Mesendoderm (in vitro differentiated cells): ENCODE results near the gene PRR23B. TPM values are rescaled to one million over a fixed set of nuclear protein-coding genes. Genes with fewer than 3 reads are reported as not detected.

Source experiments
- DNase-seq: peaks from one replicate; pipeline ENCODE4 v3.0.0; 2013
- H2AK5ac ChIP-seq: 2 replicates; pipeline ENCODE4 v1.6.1; 2013; ENCODE audit warnings: low read length, inconsistent platforms
- H2BK120ac ChIP-seq: 2 replicates; pipeline ENCODE4 v1.6.1; 2013; ENCODE audit warnings: low read depth, mild to moderate bottlenecking, low read length, moderate library complexity, mixed read lengths
- H2BK15ac ChIP-seq: replicated peaks from 2 replicates; pipeline ENCODE4 v1.6.1; 2013; ENCODE audit warnings: low read depth, mild to moderate bottlenecking, moderate library complexity
- H2BK5ac ChIP-seq: 2 replicates; pipeline ENCODE4 v1.6.1; 2013; ENCODE audit warnings: low read length, inconsistent platforms
- H3K18ac ChIP-seq: 2 replicates; pipeline ENCODE4 v1.6.1; 2013; ENCODE audit warnings: mild to moderate bottlenecking, low read length, mixed read lengths
- H3K23ac ChIP-seq: one replicate; pipeline ENCODE4 v1.6.1; 2013; ENCODE audit warnings: low read length
- H3K27ac ChIP-seq: 2 replicates; pipeline ENCODE4 v1.5.1; 2013; ENCODE audit warnings: low read depth, mild to moderate bottlenecking, inconsistent platforms, low read length, moderate library complexity
- H3K27me3 ChIP-seq: 2 replicates; pipeline ENCODE4 v1.6.1; 2013; ENCODE audit warnings: low read length, control low read depth, mild to moderate bottlenecking, inconsistent platforms; ENCODE audit not compliant: insufficient read depth, poor library complexity
- H3K36me3 ChIP-seq: 2 replicates; pipeline ENCODE4 v1.6.1; 2013; ENCODE audit warnings: low read length, inconsistent platforms; ENCODE audit not compliant: control insufficient read depth, insufficient read depth
- H3K4ac ChIP-seq: one replicate; pipeline ENCODE4 v1.6.1; 2013; ENCODE audit warnings: low read depth, mild to moderate bottlenecking, low read length, moderate library complexity
- H3K4me1 ChIP-seq: 2 replicates; pipeline ENCODE4 v1.6.1; 2013; ENCODE audit warnings: low read depth, low read length, inconsistent platforms; ENCODE audit not compliant: control insufficient read depth
- H3K4me2 ChIP-seq: 2 replicates; pipeline ENCODE4 v1.6.1; 2013; ENCODE audit warnings: low read length
- H3K4me3 ChIP-seq: 2 replicates; pipeline ENCODE4 v1.5.1; 2013; ENCODE audit warnings: mild to moderate bottlenecking, low read length
- H3K56ac ChIP-seq: one replicate; pipeline ENCODE4 v1.6.1; 2013; ENCODE audit warnings: low read length
- H3K79me1 ChIP-seq: 2 replicates; pipeline ENCODE4 v1.6.1; 2013; ENCODE audit warnings: low read length, inconsistent platforms
- H3K79me2 ChIP-seq: 2 replicates; pipeline ENCODE4 v1.6.1; 2013; ENCODE audit warnings: mild to moderate bottlenecking, low read length; ENCODE audit not compliant: control insufficient read depth, insufficient read depth
- H3K9ac ChIP-seq: 2 replicates; pipeline ENCODE4 v1.6.1; 2013; ENCODE audit warnings: low read length, inconsistent platforms
- H4K5ac ChIP-seq: one replicate; pipeline ENCODE4 v1.6.1; 2013; ENCODE audit warnings: low read length
- H4K8ac ChIP-seq: one replicate; pipeline ENCODE4 v1.6.1; 2013; ENCODE audit warnings: low read depth, mild to moderate bottlenecking, control low read depth, low read length, moderate library complexity
- WGBS: extraction: QIAGEN DNeasy Blood & Tissue Kit; methylation state at CpG from one replicate; pipeline ENCODE4 v1.1.7; 2013; ENCODE audit warnings: low lambda C conversion rate, missing lambda C conversion rate; ENCODE audit not compliant: insufficient coverage; ENCODE audit errors: extremely low coverage; 5-methylcytosine and 5-hydroxymethylcytosine counted together
- polyA plus RNA-seq, 2 experiments: library from polyadenylated mRNA; stranded (reverse); fragments of 200-250 nt; gene quantifications; one replicate each; pipeline ENCODE4 v1.2.3, GENCODE V29; 2013

The PRR23B gene
- not detected for polyA plus RNA-seq (2013, experiment 1 of 2)
- not detected for polyA plus RNA-seq (2013, experiment 2 of 2)

DNA sequence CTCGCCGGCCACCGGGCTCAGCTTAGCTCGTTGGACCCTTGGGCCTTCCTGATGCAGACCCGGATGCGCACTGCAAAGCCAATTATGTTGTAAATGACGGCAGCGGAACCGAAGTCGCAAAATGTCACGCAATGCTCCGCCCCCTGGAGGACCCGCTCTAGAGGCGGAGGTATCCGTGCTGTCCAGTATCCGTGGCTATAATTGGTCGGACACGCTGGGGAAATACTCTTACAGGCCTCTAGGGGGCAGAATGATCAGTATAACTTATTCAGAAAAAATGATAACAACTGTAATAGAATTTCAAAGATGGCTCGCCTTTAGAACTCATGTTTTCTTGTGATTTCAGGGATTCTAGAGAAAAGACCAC lies at the start of gene PRR23B:
Gene PRR23B, minus strand, starts transcription at position 59 of the 367 bp plus-strand sequence. CDS start 265 bp downstream, outside the sequence.
- H3K4me3 ChIP-seq, result no peak within 1 kb of the TSS
- H3K4ac ChIP-seq, result no peak within 1 kb of the TSS
- H2BK120ac ChIP-seq, result no peak within 1 kb of the TSS
- no peak within 1 kb of the TSS for H3K18ac ChIP-seq
- WGBS, result no CpG with 5 or more reads among the region's 19 CpGs
- no peak within 1 kb of the TSS for H3K56ac ChIP-seq
- no peak within 1 kb of the TSS for H2BK15ac ChIP-seq
- no peak within 1 kb of the TSS for H3K4me2 ChIP-seq
- peak; percentile 3 for DNase-seq
- no peak within 1 kb of the TSS for H2AK5ac ChIP-seq
- no peak within 1 kb of the TSS for H4K8ac ChIP-seq
- no peak within 1 kb of the TSS for H3K23ac ChIP-seq
- no peak within 1 kb of the TSS for H2BK5ac ChIP-seq
- H3K36me3 ChIP-seq, result no peaks in the 10 kb centered on the region
- no peak within 1 kb of the TSS for H3K9ac ChIP-seq
- no peaks in the 10 kb centered on the region for H3K4me1 ChIP-seq
- H4K5ac ChIP-seq, result no peak within 1 kb of the TSS
- no peak within 1 kb of the TSS for H3K27ac ChIP-seq
- no peaks in the 10 kb centered on the region for H3K27me3 ChIP-seq
- no peaks in the 10 kb centered on the region for H3K79me2 ChIP-seq
- no peaks in the 10 kb centered on the region for H3K79me1 ChIP-seq

DNA sequence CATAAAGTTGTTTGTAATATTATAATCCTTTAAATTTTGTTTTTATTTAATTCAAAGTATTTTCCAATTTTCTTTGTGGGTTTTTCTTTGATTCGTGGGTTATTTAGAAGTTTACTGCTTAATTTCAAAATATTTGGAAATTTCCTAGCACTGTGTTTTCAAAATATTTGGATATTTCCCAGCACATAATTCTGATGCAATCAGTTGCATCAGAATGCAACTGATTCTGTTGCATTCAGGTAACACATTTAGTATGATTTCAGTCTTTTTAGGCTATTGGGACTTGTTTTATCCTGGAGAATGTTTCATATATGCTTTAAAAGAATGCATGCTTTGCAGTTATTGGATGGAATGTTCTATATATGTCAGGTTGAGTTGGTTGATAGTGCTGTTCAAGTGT lies 42.2 kb upstream of the PRR23B start:
- H4K8ac ChIP-seq, result no peak overlapping the region
- H3K9ac ChIP-seq, result no peak overlapping the region
- H3K4me2 ChIP-seq, result no peak overlapping the region
- H3K4me3 ChIP-seq, result no peak overlapping the region
- H3K56ac ChIP-seq, result no peak overlapping the region
- H2AK5ac ChIP-seq, result no peak overlapping the region
- no peak overlapping the region for H3K27ac ChIP-seq
- H2BK5ac ChIP-seq, result no peak overlapping the region
- H3K4ac ChIP-seq, result no peak overlapping the region
- no peaks in the 10 kb centered on the region for H3K79me1 ChIP-seq
- no peak overlapping the region for H3K23ac ChIP-seq
- no peaks in the 10 kb centered on the region for H3K36me3 ChIP-seq
- DNase-seq, result no peak
- no peak overlapping the region for H2BK120ac ChIP-seq
- H3K4me1 ChIP-seq, result no peaks in the 10 kb centered on the region
- no peak overlapping the region for H2BK15ac ChIP-seq
- H4K5ac ChIP-seq, result no peak overlapping the region
- H3K18ac ChIP-seq, result no peak overlapping the region
- H3K79me2 ChIP-seq, result no peaks in the 10 kb centered on the region
- WGBS, result no CpG with 5 or more reads among the region's 1 CpG
- H3K27me3 ChIP-seq, result no peaks in the 10 kb centered on the region

DNA sequence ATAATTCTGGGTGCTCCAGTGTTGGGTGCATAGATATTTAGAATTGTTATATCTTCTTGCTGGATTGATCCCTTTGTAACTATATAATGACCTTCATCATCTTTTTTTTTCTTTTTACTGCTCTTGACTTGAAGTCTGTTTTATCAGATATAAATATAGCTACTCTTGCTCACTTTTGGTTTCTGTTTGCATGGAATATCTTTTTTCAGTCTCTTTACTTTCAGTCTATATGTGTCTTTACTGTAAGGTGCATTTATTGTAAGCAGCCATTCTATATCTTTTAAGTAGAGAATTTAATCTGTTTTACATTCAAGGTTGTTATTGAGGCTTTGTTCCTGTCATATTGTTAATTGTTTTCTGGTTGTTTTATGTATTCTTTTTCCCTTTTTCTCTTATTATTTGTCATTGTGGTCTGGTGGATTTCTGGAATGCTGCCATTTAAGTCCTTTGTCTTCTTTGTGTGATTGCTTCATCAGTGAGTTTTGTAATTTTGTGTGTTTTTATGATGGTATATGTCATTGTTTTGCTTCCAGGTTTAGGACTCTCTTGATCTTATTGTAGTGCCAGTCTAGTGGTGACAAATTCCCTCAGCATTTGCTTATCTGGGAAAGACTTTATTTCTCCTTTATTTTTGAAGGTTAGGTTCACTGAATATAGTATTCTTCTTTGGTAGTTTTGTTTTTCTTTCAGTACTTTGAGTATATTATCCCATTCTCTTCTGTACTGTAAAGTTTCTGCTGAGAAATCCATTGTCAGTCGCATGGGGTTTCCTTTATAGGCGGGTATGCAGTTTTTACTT lies 32.3 kb upstream of the PRR23B start:
- Histone ChIP-seq H3K18ac (no peak overlapping the region), H2BK15ac (no peak overlapping the region), H3K4me2 (no peak overlapping the region), H3K27ac (no peak overlapping the region), H3K56ac (no peak overlapping the region), H2BK120ac (no peak overlapping the region), H4K5ac (no peak overlapping the region), H3K79me1 (no peaks in the 10 kb centered on the region), H3K79me2 (no peaks in the 10 kb centered on the region), H3K36me3 (no peaks in the 10 kb centered on the region), H4K8ac (no peak overlapping the region), H2AK5ac (no peak overlapping the region), H3K4me1 (no peaks in the 10 kb centered on the region), H3K9ac (no peak overlapping the region), H3K4ac (no peak overlapping the region), H3K27me3 (no peaks in the 10 kb centered on the region), H3K4me3 (no peak overlapping the region), H3K23ac (no peak overlapping the region), H2BK5ac (no peak overlapping the region)
- no CpG with 5 or more reads among the region's 2 CpGs for WGBS
- no peak for DNase-seq

DNA sequence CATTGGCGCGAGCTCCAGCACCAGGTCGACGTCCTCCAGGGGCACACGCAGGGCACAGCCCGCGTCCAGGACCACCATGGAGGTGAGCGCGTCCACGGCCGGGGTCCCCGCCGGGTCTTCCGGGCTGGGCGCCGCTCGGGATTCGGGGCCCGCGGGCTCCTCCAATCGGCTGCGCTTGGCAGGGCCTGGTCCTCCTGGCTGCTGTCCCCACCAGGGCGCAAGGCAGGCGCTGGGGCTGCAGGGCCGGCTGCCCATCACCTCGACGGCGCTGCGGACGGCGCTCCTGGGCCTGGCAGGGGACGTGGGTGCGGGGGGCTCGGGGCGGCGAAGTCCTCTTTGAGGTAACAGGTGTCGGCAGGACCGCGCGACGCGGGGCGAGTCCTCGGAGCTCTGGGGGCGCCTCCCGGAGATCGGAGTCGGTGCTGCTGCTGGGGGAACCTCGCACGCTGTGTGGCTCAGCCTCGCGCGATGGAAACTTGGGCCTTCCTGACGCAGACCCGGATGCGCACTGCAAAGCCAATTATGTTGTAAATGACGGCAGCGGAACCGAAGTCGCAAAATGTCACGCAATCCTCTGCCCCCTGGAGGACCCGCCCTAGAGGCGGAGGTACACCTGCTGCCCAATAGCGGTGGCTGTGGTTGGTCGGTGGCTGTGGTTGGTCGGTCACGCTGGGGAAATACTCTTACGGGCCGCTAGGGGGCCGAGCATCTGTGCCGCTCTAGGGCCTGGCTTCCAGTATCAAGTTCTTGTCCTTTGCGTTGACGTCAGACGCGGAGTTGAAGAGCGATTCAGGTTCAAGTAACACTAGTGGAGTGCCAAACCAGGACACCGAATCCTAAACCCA lies 23.9 kb upstream of the PRR23B start, which contains the start of gene PRR23C:
Gene PRR23C, minus strand, starts transcription at position 527 of the 845 bp plus-strand sequence. Its CDS starts 272 bp downstream, at position 255.
- H3K79me1 ChIP-seq, result no peaks in the 10 kb centered on the region
- H3K4ac ChIP-seq, result no peak within 1 kb of the TSS
- H3K4me1 ChIP-seq, result no peaks in the 10 kb centered on the region
- no peak within 1 kb of the TSS for H3K4me2 ChIP-seq
- WGBS, result no CpG with 5 or more reads among the region's 77 CpGs
- DNase-seq, result no peak
- H3K36me3 ChIP-seq, result no peaks in the 10 kb centered on the region
- H3K27me3 ChIP-seq, result no peaks in the 10 kb centered on the region
- no peaks in the 10 kb centered on the region for H3K79me2 ChIP-seq
- no peak within 1 kb of the TSS for H3K56ac ChIP-seq
- no peak within 1 kb of the TSS for H2BK5ac ChIP-seq
- no peak within 1 kb of the TSS for H4K5ac ChIP-seq
- no peak within 1 kb of the TSS for H3K23ac ChIP-seq
- no peak within 1 kb of the TSS for H2BK15ac ChIP-seq
- H3K18ac ChIP-seq, result no peak within 1 kb of the TSS
- H3K4me3 ChIP-seq, result no peak within 1 kb of the TSS
- H2AK5ac ChIP-seq, result no peak within 1 kb of the TSS
- no peak within 1 kb of the TSS for H4K8ac ChIP-seq
- H3K27ac ChIP-seq, result no peak within 1 kb of the TSS
- H3K9ac ChIP-seq, result no peak within 1 kb of the TSS
- no peak within 1 kb of the TSS for H2BK120ac ChIP-seq

DNA sequence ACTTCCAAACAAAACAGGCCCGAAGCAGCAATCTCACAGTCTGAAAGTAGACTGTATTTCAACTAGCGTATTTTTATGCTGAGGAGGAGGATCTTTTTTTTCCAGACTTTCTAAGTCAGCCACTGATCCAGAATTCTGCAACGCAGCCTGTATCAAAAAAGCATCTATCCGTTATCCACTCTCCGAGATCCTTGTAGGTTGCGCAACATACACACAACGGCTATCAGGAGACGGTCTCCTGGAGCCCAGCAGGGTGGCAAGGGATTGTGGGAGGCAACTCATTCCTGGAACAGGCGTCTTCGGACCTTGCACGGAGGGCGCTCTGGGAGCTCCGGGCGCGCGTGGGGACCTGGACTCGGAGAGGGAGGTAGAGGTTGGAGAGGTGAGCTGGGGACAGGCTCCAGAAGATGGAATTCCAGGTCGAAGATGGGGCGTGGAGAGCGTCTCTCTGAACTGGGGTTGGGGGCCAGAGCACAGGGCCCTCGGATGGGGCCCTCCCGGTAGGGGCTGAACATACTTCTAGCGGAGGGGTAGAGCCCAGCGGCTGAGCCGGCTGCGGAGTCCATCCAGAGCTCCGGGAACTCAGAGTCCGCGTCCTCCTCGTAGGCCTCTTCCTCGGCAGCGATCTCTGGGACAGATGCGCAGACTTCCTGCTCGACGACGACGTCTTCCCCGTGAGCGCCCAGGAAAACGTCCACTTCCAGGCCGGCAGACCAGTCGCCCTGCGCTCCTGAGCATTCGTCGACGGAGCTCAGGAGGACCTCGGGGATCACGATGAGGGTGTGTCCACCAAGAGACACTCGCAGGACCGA lies 23.0 kb upstream of the PRR23B start:
- no peak overlapping the region for H2BK5ac ChIP-seq
- no peak overlapping the region for H3K27ac ChIP-seq
- no peak overlapping the region for H3K4ac ChIP-seq
- no peak overlapping the region for H3K4me3 ChIP-seq
- no peak overlapping the region for H4K8ac ChIP-seq
- H3K56ac ChIP-seq, result no peak overlapping the region
- H3K79me2 ChIP-seq, result no peaks in the 10 kb centered on the region
- no peak overlapping the region for H2AK5ac ChIP-seq
- no peaks in the 10 kb centered on the region for H3K4me1 ChIP-seq
- no peak overlapping the region for H3K18ac ChIP-seq
- no peak overlapping the region for H4K5ac ChIP-seq
- H3K36me3 ChIP-seq, result no peaks in the 10 kb centered on the region
- no peak overlapping the region for H3K4me2 ChIP-seq
- no peaks in the 10 kb centered on the region for H3K27me3 ChIP-seq
- WGBS, result no CpG with 5 or more reads among the region's 50 CpGs
- H3K79me1 ChIP-seq, result no peaks in the 10 kb centered on the region
- DNase-seq, result no peak
- H2BK15ac ChIP-seq, result no peak overlapping the region
- H2BK120ac ChIP-seq, result no peak overlapping the region
- no peak overlapping the region for H3K9ac ChIP-seq
- no peak overlapping the region for H3K23ac ChIP-seq
